NCI-H1417 treated with DMSO at 0.1 percent for 48 hours (cell line): ENCODE data around the gene TNS1.

Experiments
- DNase-seq: peaks from one replicate; lab custom pipeline; 2025; lab: John Stamatoyannopoulos, UW

The TNS1 gene

DNA sequence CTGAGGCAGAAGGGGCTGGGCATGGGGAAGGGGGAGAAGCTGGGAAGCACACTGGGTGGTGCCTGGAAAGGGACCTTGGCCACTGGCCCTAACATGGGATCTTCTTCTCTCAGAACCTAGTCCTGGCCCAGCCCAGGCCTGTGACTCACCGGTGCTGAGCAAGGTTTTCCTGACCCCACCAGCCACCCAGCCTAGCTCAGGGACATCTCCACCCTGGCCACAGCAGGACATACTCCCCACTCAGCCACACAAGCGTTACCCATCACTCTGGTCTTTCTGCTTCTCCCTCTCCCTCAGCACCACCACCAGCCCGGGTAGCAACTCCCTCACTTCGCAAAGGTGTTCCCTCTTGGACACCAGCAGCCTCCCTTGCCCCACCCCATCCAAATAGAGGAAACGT is 22.8 kb downstream of the TNS1 start:
- no peak for DNase-seq

DNA sequence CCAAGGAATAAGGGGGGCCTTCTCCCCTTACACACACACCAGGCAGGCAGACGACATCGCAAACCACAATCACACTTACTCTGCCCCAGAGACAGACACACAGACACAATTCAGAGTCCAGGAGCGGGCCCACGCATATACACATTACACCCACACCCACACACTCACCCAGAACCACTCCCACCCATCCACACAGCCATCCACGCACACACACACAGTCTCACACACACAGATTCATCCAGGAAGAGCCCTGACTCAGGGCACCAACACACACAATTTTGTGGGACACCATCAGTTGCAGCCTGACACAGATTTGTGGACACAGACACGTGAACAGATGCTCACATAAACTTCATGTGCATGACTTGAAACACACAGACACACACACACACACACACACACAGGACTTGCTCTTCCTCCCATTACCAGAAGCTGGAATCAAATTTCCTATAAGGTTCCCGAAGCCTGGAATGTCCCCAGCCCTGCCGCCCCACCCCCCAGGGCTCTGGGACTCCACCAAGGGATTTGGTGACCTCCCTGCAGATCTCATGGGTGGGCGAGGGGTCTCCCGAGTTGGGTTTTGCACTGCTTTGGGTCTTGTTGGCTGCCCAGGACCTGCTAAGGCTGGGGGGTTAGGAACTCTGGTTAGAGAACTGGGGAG is 23.5 kb downstream of the TNS1 start:
- no peak for DNase-seq

DNA sequence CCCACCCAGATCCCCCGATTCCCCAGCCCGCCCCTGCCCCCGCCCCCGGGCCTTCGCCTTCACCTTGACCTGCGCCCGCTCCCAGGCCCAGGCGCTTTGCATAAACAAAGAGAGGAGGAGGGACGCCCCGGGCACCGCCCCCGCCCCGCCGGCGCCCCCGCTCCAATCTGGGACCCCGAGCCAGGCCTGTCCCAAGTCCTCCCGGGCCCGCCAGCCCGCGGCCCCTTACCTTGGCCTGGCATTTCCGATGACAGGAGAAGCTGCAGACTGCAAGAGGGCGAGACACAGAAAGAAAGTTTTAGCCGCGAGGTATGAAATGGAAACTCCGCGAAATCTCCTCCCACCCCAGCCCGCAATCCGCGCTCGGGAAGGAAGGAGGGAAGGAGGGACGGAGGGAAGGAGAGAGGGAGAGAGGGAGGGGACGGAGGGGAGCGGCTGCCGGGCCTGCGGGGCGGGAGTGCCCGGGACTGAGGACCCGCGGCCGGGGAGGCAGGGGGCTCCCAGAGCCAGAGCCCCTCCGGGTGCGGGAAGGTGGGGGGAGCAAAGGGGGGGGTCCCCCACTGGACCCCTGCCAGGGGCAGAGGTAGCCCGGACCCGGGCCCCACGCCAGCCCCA is 24.2 kb downstream of the TNS1 start:
- DNase-seq, result no peak

DNA sequence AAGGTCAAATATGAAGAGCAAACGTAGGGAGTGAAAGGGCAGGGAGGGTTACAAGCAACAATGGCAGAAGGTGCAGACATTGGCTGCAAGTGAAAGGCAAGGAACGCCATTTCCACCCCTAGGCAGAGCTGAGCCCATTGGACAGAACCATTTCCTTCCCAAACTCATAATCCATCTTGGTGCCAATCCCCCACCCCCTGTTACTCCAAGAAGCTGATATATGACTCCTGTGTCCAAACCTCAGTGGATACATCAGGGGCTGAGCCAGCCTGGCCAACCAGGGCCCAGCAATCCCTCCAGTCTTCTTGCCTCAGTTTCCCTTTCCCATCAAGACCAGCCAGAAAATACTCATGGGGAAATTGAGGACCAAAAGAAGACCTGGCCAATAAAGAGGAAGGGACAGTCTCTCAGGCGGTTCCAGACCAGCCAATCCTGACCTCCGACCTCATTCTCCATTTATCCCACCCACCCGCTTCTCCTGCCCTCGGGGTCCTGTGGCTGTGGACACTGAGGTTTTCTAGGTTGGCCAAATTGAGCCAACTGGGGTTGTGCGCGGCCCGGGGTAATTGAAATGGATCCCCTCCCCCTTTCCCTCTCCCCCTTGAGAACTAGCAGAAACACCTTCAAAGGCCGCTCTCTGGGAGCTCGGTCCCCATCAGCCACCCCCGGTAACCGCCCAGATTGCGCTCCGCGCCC is 24.8 kb downstream of the TNS1 start:
- DNase-seq, result no peak

DNA sequence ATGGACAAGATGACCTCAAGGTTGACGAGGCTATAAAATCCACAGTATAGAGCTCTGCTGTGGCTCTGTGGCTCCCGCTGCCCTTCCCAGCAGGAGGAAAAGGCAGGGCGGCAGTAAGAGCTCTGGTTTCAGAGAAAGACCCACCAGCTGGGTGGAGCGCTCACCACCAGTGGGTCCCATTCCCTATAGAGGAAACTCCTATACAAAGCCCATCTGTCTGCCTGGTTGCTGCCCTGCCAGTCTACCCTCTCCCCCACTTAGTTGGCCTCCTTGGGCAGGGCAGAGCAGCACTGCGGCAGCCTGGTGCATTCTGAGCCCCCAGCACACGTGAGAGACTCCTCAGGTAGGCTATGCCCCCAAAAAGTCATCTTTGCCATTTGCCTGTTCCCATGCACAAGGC is 26.5 kb downstream of the TNS1 start:
- DNase-seq, result no peak

DNA sequence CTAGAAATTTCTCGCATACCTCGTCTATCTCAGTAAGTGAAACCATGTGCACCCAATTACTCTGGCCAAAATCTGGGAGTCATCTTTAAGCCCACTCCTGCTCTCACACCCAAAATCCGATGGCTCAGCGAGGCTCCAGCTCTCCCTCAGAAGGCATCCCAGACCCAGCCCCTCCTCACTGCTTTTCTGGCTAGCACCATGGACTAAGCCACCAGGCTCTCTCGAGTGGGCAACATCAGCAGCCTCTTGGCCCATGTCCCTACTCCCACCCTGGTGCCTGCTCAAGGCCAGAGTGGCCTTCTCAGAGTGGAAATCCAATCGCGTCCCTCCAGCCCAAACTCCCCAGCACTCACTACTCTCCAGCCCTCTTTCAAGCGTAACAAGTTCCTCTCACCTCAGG is 27.2 kb downstream of the TNS1 start:
- DNase-seq, result no peak

DNA sequence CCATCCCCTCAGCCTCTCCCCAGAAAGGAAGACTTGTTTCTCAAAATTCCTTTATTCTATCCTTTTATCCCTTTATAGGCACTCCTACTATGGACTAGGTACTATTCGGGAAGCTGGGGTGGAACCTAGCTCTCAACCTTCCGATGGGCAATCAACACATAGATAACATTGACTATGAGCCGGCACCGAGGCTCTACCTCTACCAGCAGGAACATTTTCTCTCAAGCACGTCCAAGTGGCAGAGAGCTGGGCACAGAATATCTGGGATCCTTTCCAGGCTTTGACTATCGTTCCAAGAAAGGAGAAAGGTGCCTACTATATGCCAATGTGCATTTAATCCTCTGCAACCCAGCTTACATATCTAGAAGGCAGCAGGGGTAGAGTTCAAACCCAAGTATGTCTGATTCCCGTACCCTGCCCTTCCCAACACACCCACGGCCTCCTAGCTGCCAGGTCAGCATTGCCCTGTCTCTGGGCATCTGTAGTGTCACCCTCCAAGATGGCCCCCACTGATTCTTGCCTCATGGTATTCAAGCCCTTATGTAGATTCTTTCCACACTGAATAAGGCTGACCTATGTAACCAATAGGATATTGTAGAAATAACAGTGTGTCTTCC is 28.3 kb downstream of the TNS1 start:
- DNase-seq, result no peak

DNA sequence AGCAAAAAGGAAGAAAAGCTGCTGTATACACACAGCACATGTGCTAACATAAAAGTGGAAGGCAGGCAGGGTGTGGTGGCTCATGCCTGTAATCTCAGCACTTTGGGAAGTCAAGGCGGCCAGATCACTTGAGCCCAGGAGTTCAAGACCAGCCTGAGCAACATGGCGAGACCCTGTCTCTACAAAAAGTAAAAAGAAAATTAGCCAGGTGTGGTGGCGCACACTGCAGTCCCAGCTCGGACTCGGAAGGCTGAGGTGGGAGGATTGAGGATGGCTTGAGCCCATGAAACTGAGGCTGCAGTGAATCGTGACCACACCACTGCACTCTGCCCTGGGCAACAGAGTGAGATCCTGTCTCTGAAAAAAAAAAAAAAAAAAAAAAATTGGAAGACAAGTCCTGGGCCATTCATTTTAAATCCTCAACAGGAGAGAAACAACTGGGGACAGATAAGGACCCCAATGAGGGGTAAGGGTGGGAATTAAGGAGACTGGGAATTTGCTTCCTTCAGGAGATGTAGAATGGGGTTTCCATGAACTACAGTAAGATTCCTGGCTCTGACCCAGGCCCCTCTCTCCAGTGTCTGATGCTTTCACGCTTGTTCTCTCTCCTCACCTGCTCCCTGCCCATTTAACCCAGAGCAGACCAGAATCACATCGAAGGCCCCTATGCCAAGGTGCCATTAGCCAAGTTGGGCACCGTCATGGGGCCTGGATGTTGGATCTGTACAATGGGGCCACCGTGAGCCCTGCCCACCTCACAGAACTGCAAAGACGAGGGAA is 29.6 kb downstream of the TNS1 start:
- DNase-seq, result no peak

DNA sequence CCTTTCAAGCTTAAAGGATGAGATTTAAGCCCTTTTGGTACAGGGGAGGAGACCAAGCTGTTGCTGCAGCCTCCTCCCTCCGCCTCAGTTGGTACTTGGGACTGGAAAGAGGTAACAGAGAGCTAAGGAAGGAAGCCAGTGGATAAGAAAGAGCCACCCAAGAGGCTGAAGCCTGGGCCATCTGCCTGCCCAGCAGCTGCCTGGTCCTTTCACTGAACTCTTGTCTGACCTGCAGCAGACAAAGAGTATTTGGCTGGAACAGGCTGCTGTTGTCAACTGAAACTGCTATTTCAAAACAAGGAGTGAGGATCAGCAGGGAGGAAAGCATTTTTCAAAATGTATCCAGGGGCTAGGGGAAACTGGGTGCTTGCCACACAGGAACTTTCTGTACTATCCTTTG is 30.3 kb downstream of the TNS1 start:
- DNase-seq, result no peak

DNA sequence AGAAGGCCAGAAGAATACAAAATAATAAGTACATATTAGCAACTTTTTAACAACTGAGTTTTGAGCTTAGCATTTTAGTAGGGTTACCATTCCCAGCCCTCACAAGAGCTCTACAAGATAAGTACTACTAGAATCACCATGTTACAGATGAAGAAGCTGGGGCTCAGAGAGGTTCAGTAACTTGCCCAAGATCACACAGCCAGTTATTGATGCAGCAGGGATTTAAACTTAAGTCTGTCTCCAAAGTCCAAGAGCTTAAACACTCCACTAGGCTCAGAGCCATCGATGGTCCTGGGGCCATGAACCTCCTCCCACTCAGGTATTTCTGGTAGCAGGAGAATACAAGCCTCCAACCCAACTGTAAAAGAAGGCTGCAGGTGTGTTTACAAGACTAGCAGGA is 30.8 kb downstream of the TNS1 start:
- no peak for DNase-seq

DNA sequence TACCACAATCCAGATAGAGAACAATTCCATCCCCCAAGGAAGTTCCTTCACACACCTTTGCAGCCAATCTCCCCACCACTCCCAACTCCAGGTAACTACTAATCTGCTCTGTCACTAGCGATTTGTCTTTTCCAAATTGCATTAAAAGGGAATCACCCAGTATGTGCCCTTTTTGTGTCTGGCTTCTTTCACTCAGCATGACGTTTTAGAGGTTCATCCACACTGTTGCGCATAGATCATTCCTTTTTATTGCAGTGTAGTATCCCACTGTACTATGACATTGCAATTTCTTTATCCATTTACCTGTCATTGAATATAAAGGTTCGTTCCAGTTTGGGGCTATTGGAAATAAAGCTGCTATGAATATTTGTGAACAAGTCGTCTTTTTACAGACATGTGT is 31.6 kb downstream of the TNS1 start:
- DNase-seq, result no peak

DNA sequence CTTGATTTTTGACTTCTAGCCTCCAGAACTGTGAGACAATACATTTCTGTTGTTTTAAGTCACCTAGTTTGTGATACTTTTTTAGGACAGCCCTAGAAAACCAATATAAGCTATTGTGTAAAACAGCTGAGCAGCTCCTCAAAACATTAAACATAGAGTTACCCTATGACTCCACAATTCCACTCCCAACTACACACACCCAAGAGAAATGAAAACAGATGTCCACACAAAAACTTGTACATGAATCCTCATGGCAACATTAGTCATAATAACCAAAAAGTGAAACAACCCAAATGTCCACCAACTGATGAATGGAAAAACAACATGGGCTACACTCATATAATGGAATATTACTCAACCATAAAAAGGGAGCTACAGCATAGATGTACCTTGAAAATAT is 32.6 kb downstream of the TNS1 start:
- no peak for DNase-seq

DNA sequence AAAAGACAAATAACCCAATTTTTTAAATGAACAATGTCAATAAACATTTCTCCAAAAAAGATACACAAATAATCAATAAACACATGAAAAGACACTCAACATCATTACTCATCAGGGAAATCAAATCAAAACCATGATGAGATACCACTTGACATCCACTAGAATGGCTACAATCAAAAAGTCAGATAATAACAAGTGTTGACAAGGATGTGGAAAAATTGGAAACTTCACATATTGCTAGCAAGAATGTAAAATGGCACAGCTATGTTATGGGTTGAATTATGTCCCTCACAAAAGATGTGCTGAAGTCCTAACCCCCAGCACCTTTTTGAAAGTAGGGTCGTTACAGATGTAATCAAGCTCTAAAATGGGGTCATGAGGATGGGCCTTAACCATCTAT is 33.2 kb downstream of the TNS1 start:
- DNase-seq, result no peak

DNA sequence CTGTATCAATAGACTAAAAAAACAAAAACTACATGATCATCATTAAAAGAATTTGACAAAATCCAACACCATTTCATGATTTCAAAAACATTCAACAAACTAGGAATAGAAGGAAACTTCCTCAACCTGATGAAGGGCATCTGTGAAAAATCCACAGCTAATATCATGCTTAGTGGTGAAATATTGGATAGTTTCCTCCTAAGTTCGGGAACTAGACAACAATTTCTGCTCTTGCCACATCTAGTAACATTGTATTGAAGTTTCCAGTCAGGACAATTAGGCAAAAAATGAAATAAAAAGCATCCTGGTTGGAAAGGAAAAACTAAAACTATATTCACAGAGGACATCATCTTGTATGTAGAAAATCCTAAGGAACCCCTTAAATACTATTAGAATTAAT is 34.8 kb downstream of the TNS1 start:
- DNase-seq, result no peak

DNA sequence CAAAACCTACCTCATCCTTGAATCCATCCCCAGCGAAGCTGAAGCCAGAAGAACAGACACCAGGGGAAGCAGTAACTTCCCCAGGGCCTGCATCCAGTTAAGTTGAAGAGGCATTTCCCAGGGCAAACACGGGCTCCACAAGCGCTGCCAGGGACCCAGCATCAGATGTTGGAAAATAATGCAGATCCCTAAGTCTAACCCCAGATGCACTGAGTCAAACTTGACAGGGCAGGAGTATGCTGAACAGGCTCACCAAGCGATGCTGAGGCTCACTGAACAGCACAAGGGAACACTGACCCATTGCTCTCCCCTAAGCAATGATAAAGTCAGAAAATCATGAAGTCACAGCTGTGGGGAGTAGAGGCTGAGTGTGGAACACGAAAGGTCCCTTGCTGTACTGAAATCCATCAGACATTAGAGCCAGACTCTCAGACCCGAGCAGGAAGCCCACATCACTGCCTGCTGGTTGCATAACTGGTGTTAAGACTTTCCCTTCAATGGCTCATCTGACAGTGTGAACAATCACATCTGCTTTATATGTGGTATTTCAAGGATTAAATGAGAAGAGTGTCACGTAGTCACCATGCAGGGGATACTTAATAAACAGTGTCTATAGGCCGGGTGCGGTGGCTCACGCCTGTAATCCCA is 36.2 kb downstream of the TNS1 start:
- no peak for DNase-seq

DNA sequence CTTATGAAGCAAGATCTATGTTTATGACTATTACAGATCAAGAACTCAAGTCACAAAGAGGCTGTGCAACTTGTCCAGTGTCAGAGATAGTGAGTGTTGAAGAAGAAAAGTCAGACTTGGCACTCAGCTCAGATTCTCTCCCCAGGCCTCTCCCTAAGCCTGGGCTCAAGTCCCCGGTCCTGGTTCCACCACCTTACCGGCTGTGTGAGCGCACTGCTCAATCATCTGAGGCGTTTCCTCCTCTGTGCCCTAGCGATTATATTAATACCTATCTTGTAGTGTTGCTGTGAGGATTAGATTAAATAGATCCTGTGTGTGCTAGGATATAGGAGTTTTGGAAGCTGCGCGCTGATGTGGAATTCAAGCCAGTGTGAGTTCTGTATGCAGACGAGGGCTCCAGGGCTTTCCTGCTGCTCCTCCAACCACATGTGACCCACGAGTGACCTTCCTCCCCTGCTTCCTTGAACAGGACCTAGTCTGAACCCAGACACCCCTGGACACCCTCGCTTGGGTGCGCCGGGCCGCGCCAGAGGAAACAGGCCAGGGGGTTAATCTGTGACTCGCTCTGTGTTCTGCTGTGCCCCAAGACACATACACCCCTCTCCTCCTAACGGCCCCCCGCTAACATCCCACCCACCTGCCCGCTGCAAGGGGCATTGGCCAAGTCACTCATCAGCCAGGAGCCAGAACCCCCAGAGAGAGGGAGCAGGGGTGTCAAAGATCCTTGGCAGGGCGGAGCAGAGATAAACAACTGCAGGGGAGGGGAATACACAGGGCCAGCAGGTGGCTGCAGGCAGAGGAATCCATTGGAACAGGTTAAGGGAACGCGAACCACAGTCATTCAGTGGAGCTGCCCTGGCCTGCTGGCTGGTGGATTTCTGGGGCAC is 38.3 kb downstream of the TNS1 start:
- no peak for DNase-seq

DNA sequence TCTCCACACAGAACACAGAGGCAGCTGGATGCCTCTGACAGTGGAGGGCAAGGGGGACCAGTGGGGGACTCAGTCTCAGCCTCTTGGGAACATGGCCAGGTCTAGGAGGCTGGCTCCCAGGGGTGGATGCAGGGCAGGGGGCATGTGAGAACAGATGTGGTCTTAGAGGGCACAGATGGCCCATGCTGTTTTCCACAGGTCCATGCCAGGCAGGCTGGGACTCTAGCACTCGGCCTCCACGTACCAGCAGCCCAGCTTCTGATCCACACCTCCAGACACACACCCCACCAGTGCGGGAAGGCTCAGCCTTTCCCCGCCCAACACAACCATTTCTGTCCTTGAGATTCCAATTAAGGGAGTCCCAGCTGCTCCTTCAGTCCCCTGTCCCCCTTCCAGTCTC is 42.4 kb downstream of the TNS1 start:
- no peak for DNase-seq

DNA sequence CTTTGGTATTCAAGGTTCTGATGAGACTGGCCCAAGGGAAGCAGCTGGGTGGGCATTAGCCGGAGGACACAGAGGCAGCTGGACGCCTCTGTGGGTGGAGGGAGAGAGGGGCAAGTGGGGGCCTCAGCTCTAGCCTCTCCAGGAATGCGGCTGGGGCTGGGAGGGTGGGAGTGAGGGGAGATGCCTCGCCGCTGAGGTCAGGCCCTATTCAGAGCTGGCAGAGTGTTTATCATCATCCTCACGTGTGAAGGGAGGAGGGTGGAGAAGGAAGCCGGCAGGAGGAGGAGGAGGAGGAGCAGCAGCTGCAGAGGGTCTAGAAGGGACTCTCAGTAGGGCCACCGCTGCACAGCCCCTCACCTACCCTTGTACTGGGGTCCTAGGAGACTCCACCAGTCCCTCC is 43.1 kb downstream of the TNS1 start:
- DNase-seq, result no peak

DNA sequence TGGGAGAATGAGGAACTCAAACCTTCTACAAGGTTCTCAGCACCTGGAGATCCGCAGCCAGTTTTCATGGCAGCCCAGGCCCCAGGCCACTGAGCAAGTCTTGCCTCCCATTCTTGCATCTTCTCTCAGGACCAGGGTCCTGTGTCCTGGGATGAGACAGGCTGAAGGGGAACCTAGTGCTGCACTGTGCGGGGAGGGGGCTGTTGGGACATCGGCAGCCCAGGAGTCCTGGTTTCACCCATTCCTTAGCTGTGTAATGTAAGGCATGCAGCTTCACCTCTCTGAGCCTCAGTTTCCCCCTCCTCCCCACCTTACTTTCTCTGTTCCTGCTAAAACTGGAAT is 43.9 kb downstream of the TNS1 start:
- no peak for DNase-seq

DNA sequence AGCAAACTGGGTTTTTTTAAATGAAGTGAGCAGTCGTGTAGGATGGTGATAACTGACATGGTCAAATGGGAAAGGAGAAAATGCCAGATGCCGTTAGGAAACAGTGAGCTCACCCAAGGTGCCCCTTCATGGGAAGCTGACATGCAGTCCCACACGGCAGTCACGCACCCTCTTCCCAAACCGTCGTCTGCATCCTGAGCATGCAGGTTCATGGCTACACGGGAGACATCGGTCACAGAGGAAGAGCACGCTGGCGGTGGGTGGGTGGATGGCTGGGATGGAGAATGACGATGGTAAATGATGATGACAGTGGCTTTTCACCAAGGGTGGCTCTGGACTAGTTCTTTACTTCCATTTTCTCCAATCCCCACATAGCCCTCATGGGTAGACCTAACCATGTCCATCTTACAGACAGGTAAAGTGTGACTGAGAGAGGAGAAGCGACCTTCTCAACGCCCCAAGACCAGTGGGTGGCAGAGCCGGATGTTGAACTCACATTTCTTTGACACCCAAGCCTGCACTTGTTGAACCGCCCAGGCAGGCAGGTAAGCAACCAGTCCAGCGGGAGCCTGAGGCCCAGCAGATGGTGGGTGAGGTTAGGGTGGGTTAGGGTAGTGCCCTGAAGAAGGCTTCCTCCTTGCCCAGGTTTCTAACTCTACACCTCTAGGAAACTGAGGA is 44.5 kb downstream of the TNS1 start:
- DNase-seq, result no peak
